A673 (cell line): ENCODE data around the gene IGF1R.

Experiments used
- EZH2 ChIP-seq: fragments of 200-600 bp; sonication (generic); IDR thresholded peaks from 2 replicates; pipeline ENCODE4 v1.6.1; 2017; ENCODE audit warnings: borderline replicate concordance, low read depth, mild to moderate bottlenecking, mixed read lengths, antibody characterized with exemption, low read length; ENCODE audit not compliant: poor library complexity, severe bottlenecking
- TF ChIP-seq, protein P1 (sequence below): fragments of 300-800, 200-600 bp; sonication (generic); conservative IDR thresholded peaks from 2 replicates; pipeline ENCODE4 v1.5.1; 2017; ENCODE audit warnings: low read depth, mild to moderate bottlenecking, antibody characterized with exemption, low read length, moderate library complexity, mixed read lengths

DNA sequence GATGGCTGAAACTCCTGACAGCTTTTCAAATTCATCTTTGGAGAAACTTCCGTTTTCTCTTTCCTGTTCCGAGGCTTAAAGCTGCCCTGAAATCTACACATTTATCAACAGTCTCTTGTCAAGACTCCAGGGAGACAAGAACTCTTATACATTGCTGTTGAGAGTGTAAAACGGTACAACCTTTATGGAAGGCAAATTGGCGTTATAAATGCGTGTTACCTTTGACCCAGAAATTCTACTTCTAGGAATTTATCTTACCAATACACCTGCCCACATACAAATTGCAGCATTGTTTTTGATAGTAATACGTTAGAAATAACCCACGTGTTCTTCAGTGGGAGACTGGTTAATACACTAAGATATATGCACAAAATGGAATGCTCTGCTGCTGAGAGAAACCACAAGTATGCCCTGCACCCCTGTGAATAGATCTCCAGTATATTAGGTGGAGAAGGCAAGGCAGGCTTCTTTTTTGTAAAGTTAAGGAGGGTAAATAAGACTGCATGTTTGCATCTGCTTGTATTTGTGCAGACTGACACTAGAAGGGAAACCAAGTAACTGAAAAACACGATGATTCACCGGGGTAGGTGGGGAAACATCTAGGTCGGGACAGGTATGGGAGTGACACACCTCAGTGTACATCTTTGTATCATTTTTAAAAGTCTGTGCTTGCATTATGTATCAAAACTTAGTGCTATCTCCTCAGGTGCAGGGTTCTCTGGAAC lies 97.5 kb downstream of the IGF1R start:
- TF ChIP-seq, protein P1, sequence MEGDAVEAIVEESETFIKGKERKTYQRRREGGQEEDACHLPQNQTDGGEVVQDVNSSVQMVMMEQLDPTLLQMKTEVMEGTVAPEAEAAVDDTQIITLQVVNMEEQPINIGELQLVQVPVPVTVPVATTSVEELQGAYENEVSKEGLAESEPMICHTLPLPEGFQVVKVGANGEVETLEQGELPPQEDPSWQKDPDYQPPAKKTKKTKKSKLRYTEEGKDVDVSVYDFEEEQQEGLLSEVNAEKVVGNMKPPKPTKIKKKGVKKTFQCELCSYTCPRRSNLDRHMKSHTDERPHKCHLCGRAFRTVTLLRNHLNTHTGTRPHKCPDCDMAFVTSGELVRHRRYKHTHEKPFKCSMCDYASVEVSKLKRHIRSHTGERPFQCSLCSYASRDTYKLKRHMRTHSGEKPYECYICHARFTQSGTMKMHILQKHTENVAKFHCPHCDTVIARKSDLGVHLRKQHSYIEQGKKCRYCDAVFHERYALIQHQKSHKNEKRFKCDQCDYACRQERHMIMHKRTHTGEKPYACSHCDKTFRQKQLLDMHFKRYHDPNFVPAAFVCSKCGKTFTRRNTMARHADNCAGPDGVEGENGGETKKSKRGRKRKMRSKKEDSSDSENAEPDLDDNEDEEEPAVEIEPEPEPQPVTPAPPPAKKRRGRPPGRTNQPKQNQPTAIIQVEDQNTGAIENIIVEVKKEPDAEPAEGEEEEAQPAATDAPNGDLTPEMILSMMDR, result no peak
- TF ChIP-seq EZH2, result no peak
